ENCODE measurements around the gene CCDC77.
"Not testable (repeated sequence)": the region's sequence is repeated elsewhere in the genome, so short reads cannot be mapped to it uniquely, and the experiment has no call there.

The CCDC77 gene

GRCh38 chr12:401235-402028, at the start of gene CCDC77:
TSS of gene CCDC77 (plus strand) at chr12:401644. CDS start at chr12:409384, 7,740 bp downstream.
- no peak for DNase-seq

DNA sequence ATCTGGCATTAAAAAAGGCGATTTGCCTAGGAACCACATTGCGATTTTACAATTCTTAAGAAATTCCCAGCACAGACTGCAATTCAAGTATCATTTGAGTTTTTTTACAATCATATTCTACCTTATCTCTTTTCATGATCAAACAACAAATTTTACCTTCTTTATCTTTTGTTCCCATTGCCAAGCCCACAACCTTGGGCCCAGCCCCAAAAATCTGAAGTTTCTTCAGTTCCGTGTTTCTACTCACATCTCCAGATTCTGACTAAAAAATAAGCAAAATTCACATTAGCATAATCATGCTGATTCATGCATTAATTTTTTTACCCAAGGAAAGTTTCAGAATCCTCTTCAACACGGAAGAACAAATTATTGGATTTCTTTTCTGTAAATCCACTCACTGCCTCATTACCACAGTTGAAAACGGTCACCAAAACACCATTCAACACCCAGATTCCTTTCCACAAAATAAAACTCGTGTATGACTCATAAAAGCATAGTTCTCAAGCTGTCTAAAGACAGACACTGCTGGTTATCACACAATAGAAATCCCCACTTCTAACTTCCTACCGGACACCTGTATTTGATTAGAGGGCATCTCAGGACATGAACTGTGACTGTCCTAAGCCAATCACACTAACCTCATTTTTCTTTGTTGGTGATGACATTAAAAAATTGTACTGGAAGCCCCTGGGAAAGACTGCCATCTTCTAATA, 45.0 kb upstream of the CCDC77 start:
- no peak for DNase-seq

DNA sequence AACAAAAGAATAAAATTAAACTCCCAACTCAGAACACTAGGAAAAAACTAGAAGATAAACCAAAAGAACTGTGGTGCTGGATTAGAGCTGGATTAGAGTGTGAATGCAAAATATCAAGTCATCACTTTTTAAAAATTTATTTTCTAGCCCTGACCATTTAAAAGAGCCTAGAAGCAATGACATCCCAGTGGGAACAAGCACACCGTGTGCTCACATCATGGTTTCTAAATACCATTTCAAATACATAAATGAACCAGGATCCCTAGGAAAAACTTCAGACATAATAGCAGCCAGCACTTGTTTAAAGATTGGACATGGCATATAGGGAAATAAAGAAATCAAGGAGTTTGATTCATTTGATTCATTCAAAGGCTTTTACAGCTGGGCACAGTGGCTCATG, 42.4 kb upstream of the CCDC77 start:
- no peak for DNase-seq

DNA sequence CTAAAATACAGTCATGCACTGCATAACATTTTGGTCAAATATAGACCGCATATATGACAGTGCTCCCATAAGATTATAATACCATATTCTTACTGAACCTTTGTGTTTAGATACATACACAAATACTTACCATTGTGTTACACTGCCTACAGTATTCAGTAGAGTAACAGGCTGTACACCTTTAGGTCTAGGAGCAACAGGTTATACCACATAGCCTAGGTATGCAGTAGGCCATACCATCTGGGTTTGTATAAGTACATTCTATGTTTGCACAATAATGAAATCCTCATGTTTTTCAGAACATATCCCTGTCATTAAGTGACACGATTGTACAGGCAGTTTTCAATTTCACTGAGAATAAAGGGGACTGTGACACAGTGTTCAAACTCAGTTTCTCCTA, 34.6 kb upstream of the CCDC77 start:
- DNase-seq: no peak

DNA sequence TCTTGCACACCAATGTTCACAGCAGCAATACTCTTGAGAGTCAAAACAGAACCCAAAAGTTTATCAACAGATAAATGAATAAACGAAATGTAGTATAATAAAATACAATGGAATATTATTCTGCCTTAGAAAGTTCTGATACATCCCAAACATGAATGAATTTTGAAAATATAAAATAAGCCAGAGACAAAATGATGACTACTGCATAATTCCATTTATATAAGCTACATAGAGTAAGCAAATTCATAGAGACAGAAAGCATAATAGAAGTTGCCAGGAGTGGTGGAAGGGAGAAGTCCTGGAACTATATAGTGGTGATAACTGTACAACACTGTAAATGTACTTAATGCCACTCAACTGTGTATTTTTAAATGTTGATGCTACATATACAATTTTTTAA, 33.5 kb upstream of the CCDC77 start:
- no peak for DNase-seq

GRCh38 chr12:370739-371485, 30.5 kb upstream of the CCDC77 start:
- not testable (repeated sequence) for DNase-seq

- no peak for DNase-seq
Measured at GRCh38 chr12:386651-387050, 14.8 kb upstream of the CCDC77 start.

GRCh38 chr12:388012-388411, 13.4 kb upstream of the CCDC77 start:
- no peak for DNase-seq

DNA sequence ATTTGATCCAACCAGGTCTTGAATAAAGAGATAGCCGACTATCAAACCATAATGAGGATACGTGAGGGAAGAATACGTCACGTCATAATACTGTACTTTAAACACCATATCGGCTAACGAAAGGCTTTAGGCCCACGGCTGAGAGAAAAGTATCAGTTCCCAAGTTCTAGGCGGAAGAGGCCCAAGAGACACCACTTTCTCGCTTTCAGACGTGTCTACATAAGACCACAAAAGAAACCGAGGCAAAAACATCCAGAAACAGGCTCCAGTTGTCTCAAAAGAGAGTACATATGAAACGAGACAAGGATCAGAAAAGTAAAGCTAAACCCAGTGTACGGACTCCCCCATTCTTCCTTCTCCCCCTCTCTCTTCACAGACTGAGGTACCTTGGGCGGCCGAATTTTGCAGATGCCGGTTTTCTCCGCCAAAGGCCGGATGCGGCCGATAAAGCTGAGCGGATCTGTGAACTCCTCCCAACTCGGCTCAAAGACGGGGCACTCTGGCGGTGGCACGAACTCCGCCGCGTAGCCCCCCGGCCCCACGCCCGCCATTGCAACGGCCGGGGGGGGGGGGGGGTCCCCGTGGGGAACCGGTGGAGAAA, 12.8 kb upstream of the CCDC77 start:
- DNase-seq: no peak

- DNase-seq: no peak
Measured at GRCh38 chr12:389142-390096, 12.0 kb upstream of the CCDC77 start, which contains the start of gene KDM5A. TSS of gene KDM5A (minus strand) at chr12:389320. CDS start at chr12:389091, 229 bp downstream.

DNA sequence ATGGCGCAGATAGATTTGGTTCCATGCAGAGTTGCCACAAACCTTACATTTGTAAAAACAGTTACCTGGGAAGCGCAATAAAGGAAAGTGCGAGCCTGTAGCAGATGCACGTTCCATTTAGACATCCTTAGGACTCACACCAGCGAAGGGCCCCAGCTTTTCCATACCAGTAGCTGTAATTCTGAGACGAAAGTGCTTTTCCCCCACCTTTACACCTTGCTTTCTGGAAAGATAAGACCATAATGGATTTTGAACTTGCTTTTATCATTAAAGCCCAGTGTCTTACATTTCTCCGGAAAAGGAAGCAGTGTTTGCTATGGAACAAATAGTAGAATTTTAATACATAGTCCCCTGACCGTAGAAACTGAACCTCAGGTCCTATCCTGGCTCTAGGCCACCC, 616 bp upstream of the CCDC77 start:
- DNase-seq: no peak

GRCh38 chr12:402029-402389, 565 bp downstream of the CCDC77 start:
- no peak for DNase-seq

GRCh38 chr12:414859-415258, 13.4 kb downstream of the CCDC77 start:
- DNase-seq: no peak

- no peak for DNase-seq
Measured at GRCh38 chr12:418432-418831, 17.0 kb downstream of the CCDC77 start.

GRCh38 chr12:422526-422925, 21.1 kb downstream of the CCDC77 start:
- no peak for DNase-seq

DNA sequence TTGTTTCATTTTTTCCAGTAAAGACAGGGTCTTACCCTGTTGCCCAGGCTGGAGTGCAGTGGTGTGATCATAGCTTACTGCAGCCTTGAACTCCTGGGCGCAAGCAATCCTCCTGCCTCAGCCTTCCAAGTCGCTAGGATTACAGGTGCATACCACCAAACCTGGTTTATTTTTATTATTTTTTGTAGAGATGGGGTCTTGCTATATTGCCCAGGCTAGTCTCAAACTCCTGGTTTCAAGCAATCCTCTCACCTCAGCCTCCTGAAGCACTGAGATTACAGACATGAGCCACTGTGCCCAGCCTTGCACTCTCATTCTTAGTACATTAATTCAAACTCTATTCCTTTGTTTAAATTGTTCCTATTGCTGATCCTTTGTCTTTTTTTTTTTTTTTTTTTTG, 34.3 kb downstream of the CCDC77 start:
- not testable (repeated sequence) for DNase-seq

GRCh38 chr12:442235-442884, 40.9 kb downstream of the CCDC77 start:
- DNase-seq: peak; percentile 63

DNA sequence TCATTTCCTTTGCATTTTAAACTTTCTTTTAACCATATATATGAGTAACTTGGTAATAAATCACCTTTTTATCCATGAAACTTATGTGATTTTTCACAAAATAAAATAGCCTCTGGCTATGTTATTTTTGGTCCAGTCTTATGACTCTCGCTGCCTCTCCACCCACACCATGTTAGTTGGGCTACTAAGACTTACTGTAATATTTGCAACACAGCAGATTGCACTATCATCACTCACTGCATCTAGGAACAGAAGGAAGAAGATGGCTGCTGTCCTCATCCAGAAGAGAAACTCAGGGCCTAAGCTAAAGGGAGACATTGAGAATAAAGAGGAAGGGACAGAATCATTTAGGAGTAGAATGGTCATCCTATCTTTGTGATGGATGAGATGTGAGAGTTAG, 45.7 kb downstream of the CCDC77 start:
- no peak for DNase-seq

DNA sequence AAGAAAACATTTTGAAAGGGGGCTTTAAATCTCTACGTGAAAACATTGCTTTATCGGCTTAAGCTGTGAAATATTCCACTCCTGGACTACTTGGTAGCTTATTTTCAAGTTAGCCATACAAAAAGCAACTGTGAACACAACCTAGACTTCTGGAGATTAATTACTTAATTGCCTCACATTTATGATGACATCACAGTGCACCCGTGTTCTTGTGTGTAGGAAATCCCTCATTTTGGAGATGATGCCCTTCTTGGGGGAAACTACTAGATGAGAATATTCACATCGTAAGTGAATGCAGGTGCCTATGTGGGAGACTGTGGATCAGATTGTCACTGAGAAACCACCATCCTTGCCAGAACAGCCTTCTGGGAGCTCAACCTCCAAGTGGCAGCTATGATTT, 47.8 kb downstream of the CCDC77 start:
- DNase-seq: no peak

GRCh38 chr12:450438-450837, 49.0 kb downstream of the CCDC77 start:
- no peak for DNase-seq

DNA sequence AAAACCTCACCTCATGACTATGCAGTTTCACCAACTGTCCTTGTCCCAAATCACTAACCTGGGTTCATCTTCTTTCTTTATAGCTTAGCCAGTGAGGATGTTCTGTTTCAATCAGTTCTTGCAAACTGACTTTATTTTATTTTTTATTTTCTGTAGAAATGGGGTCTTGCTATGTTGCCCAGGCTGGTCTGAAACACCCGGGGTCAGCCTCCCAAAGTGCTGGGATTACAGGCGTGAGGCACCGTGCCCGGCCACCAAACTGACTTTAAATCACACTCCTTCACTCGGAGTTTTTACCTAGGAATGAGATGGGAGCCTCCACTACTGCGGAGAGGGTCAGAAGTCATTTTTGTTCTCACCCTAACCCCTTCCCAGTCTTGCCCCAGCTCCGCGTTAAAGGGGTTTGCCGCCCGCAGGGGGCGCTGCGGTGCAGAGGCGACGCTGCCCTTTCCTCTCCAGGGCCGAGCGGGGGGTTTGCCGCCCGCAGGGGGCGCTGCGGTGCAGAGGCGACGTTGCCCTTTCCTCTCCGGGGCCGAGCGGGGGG, 51.3 kb downstream of the CCDC77 start:
- no peak for DNase-seq
